GM21723 (cell line): Measurements from ENCODE around the gene TRMT11.
A peak's percentile ranks its signal among the peaks of the same experiment; 100 is the strongest.
"Not testable (repeated sequence)": the region's sequence is repeated elsewhere in the genome, so short reads cannot be mapped to it uniquely, and the experiment has no call there.

Source experiments
- ATAC-seq: cut with Tn5 transposase; IDR thresholded peaks from one replicate; pipeline ENCODE4 v1.9.1; 2021; ENCODE audit warnings: mild to moderate bottlenecking, moderate library complexity; ENCODE audit not compliant: unreplicated experiment

The TRMT11 gene

GRCh38 chr6:125956506-125957390, 29.6 kb upstream of the TRMT11 start, which contains the start of gene HINT3:
Gene HINT3 (plus strand): TSS chr6:125956770. CDS start chr6:125956978, 208 bp downstream.
- peak; percentile 93 for ATAC-seq

DNA sequence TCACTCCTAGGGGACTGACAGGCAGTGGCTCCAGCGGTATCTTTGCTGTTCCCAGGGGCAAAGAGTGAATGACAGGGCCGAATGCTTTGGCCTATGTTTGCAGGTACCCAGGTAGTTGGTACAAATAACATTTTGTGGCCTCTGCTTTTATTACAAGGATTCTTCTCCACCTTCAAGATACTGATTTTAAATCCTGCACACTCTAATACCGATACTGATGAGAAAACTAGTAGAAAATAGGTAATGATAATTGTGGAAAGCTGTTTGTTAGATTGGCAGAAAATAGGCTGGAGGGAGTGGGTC, 29.0 kb upstream of the TRMT11 start:
- no peak for ATAC-seq

GRCh38 chr6:125957845-125958244, 28.5 kb upstream of the TRMT11 start:
- ATAC-seq = no peak

DNA sequence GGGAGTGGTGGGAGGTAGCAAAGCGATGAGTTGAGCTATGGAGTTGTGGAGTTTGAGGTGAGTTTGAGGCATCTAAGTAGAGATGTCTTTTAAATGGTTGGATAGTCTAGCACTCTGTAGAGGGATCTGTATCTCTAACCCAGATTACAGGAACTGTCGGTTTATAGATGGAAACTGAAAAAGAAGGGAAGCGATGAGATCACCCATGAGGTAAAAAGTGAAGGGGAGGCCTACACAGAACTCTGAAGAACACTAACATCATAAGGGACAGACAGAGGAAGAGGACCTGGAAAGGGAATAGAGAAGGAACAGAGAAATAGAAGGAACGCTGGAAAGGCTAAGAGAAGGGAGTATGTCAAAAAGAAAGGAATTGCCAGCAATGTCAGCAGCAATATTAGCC, 27.3 kb upstream of the TRMT11 start:
- no peak for ATAC-seq

DNA sequence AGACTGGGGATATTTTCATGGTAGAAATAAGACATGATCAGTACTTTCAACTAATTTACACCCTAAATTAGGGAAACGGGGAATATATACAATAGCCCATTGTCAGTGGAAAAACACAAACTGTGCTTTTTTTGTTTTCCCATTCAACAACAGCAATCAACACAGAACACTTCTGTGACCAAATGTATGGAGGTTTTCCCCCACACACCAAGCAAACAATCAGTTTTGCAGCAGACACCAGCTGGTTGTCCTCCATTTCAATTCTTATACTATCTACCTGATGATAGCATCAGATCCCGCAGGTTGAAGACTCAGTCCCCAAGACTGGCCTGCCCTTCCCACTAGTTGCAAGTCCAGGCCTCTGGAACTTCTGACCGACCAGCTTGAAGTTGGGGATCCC, 25.2 kb upstream of the TRMT11 start:
- no peak for ATAC-seq

- no peak for ATAC-seq
Measured at GRCh38 chr6:125962900-125963497, 23.3 kb upstream of the TRMT11 start.

DNA sequence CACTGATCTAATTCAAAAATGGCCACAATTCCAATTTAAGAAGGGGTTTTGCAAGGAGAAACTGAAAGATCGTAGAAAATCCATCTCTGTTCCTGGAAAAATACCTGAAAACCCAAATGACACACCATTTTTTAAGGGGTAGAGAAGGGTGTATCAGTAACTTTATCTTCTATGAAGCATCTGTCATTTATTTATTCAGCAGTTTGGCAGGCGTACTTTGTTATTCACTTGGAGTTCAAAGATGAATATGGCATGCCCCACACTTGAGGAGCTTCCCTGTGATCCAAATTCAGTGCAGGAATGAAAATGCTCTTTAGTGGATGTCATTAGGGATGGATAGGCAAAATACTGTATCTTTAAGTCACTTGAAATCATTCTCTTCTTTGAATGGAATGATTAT, 22.5 kb upstream of the TRMT11 start:
- ATAC-seq = no peak

DNA sequence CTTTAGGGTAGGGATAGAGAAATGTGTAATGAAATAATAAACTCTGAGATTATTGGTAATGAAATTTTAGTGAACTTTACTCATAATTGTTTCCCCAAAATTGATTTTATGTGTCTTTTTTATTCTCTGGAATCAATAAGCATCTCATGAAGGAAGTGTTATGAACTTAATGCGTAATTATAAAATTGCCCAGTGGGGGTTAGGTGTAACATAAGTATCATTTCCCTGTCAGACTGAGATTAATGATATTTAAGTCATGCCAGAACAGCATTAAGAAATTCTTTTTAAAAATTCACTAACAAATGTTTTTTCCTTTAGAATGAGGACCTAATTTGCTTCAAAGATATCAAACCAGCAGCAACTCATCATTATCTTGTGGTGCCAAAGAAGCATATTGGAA, 19.8 kb upstream of the TRMT11 start:
- ATAC-seq = no peak

DNA sequence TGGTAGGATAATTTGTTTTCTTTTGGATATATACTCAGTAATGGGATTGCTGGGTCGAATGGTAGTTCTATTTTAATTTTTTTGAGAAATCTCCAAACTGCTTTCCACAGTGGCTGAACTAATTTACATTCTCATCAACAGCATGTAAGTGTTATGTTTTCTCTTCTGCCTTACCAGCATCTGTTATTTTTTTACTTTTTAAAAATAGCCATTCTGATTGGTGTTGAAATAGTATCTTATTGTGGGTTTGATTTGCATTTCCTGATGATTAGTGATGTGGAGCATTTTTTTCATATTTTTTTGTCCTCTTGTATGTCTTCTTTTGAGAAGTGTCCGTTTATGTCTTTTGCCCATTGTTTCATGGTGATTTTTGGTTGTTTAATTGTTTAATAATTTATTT, 17.8 kb upstream of the TRMT11 start:
- no peak for ATAC-seq

GRCh38 chr6:125970760-125971159, 15.6 kb upstream of the TRMT11 start:
- ATAC-seq = no peak

DNA sequence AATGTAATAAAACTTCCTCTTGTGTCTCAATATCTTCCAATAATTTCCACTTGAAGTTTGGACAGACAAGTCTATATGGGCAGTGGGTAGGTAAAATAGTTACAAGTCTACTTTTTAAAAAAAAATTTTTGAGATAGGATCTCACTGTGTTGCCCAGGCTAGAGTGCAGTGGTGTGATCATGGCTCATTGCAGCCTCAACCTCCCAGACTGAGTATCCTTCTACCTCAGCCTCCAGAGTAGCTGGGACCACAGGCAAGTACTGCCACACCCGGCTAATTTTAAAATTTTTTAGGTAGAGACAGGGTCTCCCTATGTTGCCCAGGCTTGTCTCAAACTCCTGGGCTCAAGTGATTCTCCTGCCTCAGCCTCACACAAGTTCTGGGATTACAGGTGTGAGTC, 13.9 kb upstream of the TRMT11 start:
- not testable (repeated sequence) for ATAC-seq

DNA sequence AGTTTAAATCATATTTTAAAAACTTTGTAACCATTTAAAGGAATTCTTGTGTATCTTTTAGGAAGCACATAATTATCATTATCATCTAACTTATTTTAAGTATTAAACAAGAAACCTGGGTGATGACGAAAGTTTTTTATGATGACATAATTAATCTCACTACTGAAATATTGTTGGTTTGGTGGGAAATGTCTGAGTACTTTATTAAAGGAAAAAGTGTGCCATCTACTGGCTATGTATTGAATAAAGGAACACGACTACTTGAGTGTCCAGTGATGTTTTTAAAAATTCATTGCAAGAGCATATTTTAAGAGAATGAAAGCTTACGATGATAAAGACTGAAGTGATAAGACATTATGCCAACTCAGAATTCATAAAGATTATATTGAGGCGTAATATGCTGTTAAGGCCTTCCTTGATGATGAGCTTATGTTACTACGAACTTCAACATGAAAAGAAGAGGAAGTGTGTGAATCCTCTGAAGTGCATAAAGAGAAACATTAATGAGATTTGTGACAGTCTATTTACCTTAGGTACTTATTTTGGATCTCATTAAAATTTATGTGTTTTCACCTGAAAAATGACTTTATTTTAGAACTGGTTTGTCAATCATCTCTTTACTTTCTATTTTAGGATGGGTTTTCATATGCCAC, 12.0 kb upstream of the TRMT11 start:
- peak; percentile 92 for ATAC-seq

- ATAC-seq = no peak
Measured at GRCh38 chr6:125979101-125979500, 7.2 kb upstream of the TRMT11 start.

DNA sequence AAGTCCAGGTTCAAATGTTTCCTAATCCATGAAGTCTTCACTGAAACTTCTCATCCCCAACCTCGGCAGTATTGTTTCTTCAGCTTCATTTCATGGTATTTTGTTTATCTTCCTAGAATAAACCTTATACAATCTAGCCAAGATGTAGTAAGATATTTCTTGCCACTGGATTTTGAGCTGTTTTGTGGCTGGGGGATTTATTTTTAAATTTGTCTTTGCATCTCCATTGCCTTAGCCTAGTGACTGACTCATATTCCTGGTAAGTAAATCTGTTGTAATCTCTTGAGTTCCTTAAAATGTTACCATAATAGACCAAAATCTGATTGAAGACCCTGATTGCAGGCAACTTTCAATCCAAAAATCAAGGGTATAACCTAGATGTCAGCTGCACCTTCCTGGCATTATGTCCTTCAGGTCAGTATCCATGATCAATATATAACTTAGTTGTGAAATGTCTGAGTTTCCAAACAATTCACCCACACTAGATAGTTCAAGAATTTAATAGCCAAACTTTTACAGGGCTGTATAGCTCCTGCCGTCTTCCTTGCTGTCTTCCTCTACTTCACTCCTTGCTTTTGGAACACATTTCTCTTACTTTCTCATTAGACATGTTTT, 4.7 kb upstream of the TRMT11 start:
- ATAC-seq = no peak

- ATAC-seq = no peak
Measured at GRCh38 chr6:125983246-125983945, 2.9 kb upstream of the TRMT11 start.

GRCh38 chr6:125984311-125984710, 2.0 kb upstream of the TRMT11 start:
- no peak for ATAC-seq

- ATAC-seq = no peak
Measured at GRCh38 chr6:125985522-125985921, 818 bp upstream of the TRMT11 start.

DNA sequence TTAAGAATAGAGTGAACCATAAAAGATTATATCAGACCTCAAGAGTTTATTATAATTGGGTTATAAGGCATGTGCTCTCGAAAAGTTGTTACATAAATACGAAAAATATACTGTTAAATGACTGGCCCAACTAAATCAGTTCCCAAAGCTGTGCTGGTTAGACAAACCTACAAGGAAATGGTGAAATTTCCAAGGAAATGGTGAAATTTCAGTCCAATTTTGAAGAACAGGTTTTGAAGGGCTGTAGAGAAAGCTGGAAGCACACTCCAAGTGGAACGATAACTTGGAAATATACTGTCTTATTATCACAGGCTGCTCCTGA, 400 bp upstream of the TRMT11 start:
- no peak for ATAC-seq

GRCh38 chr6:125987026-125987617, 782 bp downstream of the TRMT11 start:
- ATAC-seq = peak; percentile 34

DNA sequence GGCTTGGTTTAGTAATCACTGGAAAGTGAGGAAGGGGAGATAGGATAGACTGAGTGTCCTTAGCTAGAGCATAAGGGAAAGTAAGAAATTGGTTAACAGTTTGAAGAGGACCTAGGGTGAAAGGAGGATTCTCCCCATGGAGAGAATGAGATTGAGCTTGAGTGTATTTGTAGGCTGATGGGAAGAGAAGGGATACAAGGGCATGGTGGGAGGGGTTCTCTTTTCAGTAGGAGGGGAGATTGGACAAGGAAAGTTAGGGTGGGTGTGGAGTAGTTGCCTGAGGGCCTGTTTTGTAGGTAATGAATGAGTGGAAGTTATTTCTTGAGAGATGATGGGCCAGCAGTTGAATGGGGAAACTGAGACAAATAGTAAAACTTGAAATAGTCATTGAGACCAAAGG, 1.9 kb downstream of the TRMT11 start:
- ATAC-seq = no peak

DNA sequence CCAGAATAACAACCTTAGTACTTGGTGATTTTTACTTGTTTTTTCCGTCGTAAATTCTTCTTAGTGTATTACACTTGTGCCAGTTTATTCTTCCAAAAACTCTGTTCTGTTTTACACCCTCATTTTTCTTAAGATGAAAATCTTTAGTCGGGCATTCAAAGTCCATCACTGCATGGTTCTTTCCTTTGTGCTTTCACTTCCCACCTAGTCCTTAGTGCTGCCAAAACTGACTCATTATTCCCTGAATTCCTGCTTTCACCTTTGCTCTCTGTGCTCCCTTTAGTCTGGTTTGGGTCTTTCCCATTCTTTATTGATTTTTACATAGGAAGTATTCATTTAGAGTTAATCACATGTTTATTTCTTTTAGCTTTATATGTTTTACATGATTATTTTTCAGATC, 3.3 kb downstream of the TRMT11 start:
- no peak for ATAC-seq
